Measurements from ENCODE around the gene USE1.

DNA sequence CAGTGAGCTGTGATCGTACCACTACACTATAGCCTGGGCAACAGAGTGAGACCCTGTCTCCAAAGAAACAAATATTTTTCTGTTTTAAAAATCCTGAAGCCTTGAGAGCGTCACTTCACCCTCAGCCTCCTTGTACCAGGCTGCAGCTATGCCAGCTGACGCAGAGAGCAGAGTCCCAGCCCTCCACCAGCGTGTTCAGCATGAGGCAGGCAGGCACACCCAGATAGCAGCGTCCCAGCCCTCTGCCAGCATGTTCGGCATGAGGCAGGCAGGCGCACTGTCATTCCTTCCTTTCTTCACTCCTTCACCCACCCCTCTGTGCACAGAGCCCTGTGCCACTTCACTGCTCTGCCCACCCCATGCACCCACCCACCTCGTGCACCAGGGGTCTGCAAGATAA, 43.3 kb upstream of the USE1 start:
- TF ChIP-seq CTCF (IDR thresholded peaks at IDR 0.05) (no peak), POLR2A (IDR thresholded peaks at IDR 0.05) (no peak)

Data from uterus (tissue), 2 donors.